Liver (tissue), 3 donors: ENCODE results near the gene GXYLT2.

ENCODE experiments used
- JUND ChIP-seq, 2 donors: IDR thresholded peaks; 2 replicates each; pipeline ENCODE4 v1.6.1; 2016; ENCODE audit warnings: antibody characterized with exemption in 2 of 2
- RAD21 ChIP-seq, 2 donors: IDR thresholded peaks; 2 replicates each; pipeline ENCODE4 v1.6.1; 2016; ENCODE audit warnings: antibody characterized with exemption in 2 of 2, mild to moderate bottlenecking in 2 of 2
- YY1 ChIP-seq: IDR thresholded peaks from 2 replicates; pipeline ENCODE4 v1.6.1; 2016; ENCODE audit warnings: antibody characterized with exemption, mild to moderate bottlenecking
- TF ChIP-seq, protein P1 (sequence below): fragments of 150-350 bp; IDR thresholded peaks from 2 replicates; pipeline ENCODE4 v1.5.1; 2017; ENCODE audit warnings: improper control_type of control experiment, low read depth, low read length; ENCODE audit not compliant: missing input control
- TF ChIP-seq, protein P2 (sequence below): IDR thresholded peaks from 2 replicates; pipeline ENCODE4 v1.6.1; 2016; ENCODE audit warnings: antibody characterized with exemption
- TF ChIP-seq, protein P3 (sequence below): IDR thresholded peaks from 2 replicates; pipeline ENCODE4 v1.6.1; 2016; ENCODE audit warnings: antibody characterized with exemption
- TF ChIP-seq, protein P4 (sequence below): IDR thresholded peaks from 2 replicates; pipeline ENCODE4 v1.6.1; 2016; ENCODE audit warnings: antibody characterized with exemption
- TF ChIP-seq, protein P5 (sequence below): IDR thresholded peaks from 2 replicates; pipeline ENCODE4 v1.6.1; 2016; ENCODE audit warnings: antibody characterized with exemption, mild to moderate bottlenecking
- donor health status: healthy.
- donor health status: healthy.

DNA sequence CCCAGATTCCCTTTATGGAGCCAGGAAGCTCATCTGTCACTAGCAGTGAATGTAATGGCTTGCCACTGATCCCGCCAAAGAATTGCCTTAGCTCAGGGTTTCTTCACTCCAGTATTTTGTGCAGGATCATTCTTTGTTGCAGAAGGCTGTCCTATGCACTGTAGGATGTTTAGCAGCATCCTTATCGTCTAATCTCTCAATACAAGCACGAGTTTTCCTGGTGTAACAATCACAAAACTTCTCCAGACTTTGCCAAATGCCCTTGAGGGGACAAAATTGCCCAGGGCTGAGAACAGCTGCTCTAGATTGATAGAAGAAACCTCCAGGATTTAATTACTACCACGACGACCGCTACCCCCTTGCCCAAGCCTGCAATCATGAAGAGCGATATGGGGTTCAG is 32.8 kb upstream of the GXYLT2 start:
- TF ChIP-seq, protein P1, sequence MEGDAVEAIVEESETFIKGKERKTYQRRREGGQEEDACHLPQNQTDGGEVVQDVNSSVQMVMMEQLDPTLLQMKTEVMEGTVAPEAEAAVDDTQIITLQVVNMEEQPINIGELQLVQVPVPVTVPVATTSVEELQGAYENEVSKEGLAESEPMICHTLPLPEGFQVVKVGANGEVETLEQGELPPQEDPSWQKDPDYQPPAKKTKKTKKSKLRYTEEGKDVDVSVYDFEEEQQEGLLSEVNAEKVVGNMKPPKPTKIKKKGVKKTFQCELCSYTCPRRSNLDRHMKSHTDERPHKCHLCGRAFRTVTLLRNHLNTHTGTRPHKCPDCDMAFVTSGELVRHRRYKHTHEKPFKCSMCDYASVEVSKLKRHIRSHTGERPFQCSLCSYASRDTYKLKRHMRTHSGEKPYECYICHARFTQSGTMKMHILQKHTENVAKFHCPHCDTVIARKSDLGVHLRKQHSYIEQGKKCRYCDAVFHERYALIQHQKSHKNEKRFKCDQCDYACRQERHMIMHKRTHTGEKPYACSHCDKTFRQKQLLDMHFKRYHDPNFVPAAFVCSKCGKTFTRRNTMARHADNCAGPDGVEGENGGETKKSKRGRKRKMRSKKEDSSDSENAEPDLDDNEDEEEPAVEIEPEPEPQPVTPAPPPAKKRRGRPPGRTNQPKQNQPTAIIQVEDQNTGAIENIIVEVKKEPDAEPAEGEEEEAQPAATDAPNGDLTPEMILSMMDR, result no peak
- TF ChIP-seq, protein P2, sequence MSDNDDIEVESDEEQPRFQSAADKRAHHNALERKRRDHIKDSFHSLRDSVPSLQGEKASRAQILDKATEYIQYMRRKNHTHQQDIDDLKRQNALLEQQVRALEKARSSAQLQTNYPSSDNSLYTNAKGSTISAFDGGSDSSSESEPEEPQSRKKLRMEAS, result no peak
- TF ChIP-seq, protein P3, sequence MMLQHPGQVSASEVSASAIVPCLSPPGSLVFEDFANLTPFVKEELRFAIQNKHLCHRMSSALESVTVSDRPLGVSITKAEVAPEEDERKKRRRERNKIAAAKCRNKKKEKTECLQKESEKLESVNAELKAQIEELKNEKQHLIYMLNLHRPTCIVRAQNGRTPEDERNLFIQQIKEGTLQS, result no peak
- TF ChIP-seq RAD21 (IDR thresholded peaks at IDR 0.05) (no peak), YY1 (no peak), JUND (IDR thresholded peaks at IDR 0.05) (no peak)
- TF ChIP-seq, protein P4, sequence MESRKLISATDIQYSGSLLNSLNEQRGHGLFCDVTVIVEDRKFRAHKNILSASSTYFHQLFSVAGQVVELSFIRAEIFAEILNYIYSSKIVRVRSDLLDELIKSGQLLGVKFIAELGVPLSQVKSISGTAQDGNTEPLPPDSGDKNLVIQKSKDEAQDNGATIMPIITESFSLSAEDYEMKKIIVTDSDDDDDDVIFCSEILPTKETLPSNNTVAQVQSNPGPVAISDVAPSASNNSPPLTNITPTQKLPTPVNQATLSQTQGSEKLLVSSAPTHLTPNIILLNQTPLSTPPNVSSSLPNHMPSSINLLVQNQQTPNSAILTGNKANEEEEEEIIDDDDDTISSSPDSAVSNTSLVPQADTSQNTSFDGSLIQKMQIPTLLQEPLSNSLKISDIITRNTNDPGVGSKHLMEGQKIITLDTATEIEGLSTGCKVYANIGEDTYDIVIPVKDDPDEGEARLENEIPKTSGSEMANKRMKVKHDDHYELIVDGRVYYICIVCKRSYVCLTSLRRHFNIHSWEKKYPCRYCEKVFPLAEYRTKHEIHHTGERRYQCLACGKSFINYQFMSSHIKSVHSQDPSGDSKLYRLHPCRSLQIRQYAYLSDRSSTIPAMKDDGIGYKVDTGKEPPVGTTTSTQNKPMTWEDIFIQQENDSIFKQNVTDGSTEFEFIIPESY, result no peak
- TF ChIP-seq, protein P5, sequence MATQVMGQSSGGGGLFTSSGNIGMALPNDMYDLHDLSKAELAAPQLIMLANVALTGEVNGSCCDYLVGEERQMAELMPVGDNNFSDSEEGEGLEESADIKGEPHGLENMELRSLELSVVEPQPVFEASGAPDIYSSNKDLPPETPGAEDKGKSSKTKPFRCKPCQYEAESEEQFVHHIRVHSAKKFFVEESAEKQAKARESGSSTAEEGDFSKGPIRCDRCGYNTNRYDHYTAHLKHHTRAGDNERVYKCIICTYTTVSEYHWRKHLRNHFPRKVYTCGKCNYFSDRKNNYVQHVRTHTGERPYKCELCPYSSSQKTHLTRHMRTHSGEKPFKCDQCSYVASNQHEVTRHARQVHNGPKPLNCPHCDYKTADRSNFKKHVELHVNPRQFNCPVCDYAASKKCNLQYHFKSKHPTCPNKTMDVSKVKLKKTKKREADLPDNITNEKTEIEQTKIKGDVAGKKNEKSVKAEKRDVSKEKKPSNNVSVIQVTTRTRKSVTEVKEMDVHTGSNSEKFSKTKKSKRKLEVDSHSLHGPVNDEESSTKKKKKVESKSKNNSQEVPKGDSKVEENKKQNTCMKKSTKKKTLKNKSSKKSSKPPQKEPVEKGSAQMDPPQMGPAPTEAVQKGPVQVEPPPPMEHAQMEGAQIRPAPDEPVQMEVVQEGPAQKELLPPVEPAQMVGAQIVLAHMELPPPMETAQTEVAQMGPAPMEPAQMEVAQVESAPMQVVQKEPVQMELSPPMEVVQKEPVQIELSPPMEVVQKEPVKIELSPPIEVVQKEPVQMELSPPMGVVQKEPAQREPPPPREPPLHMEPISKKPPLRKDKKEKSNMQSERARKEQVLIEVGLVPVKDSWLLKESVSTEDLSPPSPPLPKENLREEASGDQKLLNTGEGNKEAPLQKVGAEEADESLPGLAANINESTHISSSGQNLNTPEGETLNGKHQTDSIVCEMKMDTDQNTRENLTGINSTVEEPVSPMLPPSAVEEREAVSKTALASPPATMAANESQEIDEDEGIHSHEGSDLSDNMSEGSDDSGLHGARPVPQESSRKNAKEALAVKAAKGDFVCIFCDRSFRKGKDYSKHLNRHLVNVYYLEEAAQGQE, result no peak
